Measurements from ENCODE around the gene PRKAG2.
A peak's percentile ranks its signal among the peaks of the same experiment; 100 is the strongest.

PRKAG2 gene

GRCh38 chr7:151663382-151664100 lies 213.4 kb downstream of the PRKAG2 start:
- DNase-seq: no peak

- DNase-seq: no peak
These were observed 214.6 kb downstream of the PRKAG2 start for GRCh38 chr7:151662251-151662826.

GRCh38 chr7:151661587-151661986 lies 215.3 kb downstream of the PRKAG2 start:
- DNase-seq: no peak

- no peak for DNase-seq
These were observed 216.8 kb downstream of the PRKAG2 start for GRCh38 chr7:151660141-151660540.

- no peak for DNase-seq
These were observed 217.7 kb downstream of the PRKAG2 start for GRCh38 chr7:151659219-151659618.

- DNase-seq: no peak
These were observed 218.1 kb downstream of the PRKAG2 start for GRCh38 chr7:151658778-151659177.

GRCh38 chr7:151657173-151657572 lies 219.7 kb downstream of the PRKAG2 start:
- no peak for DNase-seq

- no peak for DNase-seq
These were observed 221.4 kb downstream of the PRKAG2 start for GRCh38 chr7:151655555-151655954.

GRCh38 chr7:151652111-151652510 lies 224.8 kb downstream of the PRKAG2 start:
- no peak for DNase-seq

- no peak for DNase-seq
These were observed 226.8 kb downstream of the PRKAG2 start for GRCh38 chr7:151650161-151650560.

- DNase-seq: no peak
These were observed 228.5 kb downstream of the PRKAG2 start for GRCh38 chr7:151648429-151648828.

- no peak for DNase-seq
These were observed 229.0 kb downstream of the PRKAG2 start for GRCh38 chr7:151647874-151648273.

- DNase-seq: no peak
These were observed 229.9 kb downstream of the PRKAG2 start for GRCh38 chr7:151647006-151647405.

- no peak for DNase-seq
These were observed 231.6 kb downstream of the PRKAG2 start for GRCh38 chr7:151645311-151645710.

- DNase-seq: no peak
These were observed 232.4 kb downstream of the PRKAG2 start for GRCh38 chr7:151644554-151644953.

- DNase-seq: no peak
These were observed 234.2 kb downstream of the PRKAG2 start for GRCh38 chr7:151642746-151643145.

- no peak for DNase-seq
These were observed 235.3 kb downstream of the PRKAG2 start for GRCh38 chr7:151641587-151641986.

GRCh38 chr7:151637781-151638261 lies 239.1 kb downstream of the PRKAG2 start:
- no peak for DNase-seq

- no peak for DNase-seq
These were observed 242.3 kb downstream of the PRKAG2 start for GRCh38 chr7:151634643-151635042.

GRCh38 chr7:151633516-151633812 lies 243.5 kb downstream of the PRKAG2 start:
- no peak for DNase-seq

- DNase-seq: peak; percentile 30 to 37
These were observed 244.0 kb downstream of the PRKAG2 start for GRCh38 chr7:151632750-151633515.

GRCh38 chr7:151631953-151632749 lies 244.8 kb downstream of the PRKAG2 start:
- peak; percentile 88 to 89 for DNase-seq

- DNase-seq: peak; percentile 12
These were observed 245.4 kb downstream of the PRKAG2 start for GRCh38 chr7:151631570-151631952.
